ENCODE results near the gene GMPPA. TPM values are rescaled to one million over a fixed set of nuclear protein-coding genes. Genes with fewer than 3 reads are reported as not detected.

The GMPPA gene
- total RNA-seq, 1 experiment from 2014 or later = 78.1 TPM

DNA sequence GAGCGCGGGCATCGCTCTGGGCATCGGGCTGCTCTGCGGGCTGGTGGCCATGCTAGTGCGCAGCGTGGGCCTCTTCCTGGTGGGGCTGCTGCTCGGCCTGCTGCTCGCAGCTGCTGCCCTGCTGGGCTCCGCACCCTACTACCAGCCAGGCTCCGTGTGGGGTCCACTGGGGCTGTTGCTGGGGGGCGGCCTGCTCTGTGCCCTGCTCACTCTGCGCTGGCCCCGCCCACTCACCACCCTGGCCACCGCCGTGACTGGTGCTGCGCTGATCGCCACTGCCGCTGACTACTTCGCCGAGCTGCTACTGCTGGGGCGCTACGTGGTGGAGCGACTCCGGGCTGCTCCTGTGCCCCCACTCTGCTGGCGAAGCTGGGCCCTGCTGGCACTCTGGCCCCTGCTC, 48.9 kb downstream of the GMPPA start:
- Histone ChIP-seq H3K9me3 (ENCODE audit: low read length) (no peaks in the 10 kb centered on the region), H3K9me2 (replicated peaks; ENCODE audit: low read length) (no peaks in the 10 kb centered on the region), H3K9ac (ENCODE audit: low read length) (no peak overlapping the region), H3K27ac (ENCODE audit: low read length) (no peak overlapping the region), H3K79me2 (ENCODE audit: low read length) (peaks cover 6% of the 10 kb centered on the region), H3F3A (ENCODE audit: low read length, unreplicated experiment) (no peaks in the 10 kb centered on the region), H3K4me1 (ENCODE audit: insufficient read depth, low read length) (peaks cover 4% of the 10 kb centered on the region; the same call in 1 of the 2 replicates), H3K4me2 (ENCODE audit: low read length) (no peak overlapping the region), H3K27me3 (ENCODE audit: low read length) (no peaks in the 10 kb centered on the region), H3K36me3 (ENCODE audit: low read depth, low read length) (no peaks in the 10 kb centered on the region), H4K20me1 (ENCODE audit: low read length) (no peaks in the 10 kb centered on the region), H3K4me3 (ENCODE audit: low read length) (no peak overlapping the region), H2AFZ (ENCODE audit: low read length) (no peak overlapping the region)
- no TSS peak for BruUV-seq (replicated peaks)
- ChIA-PET CTCF (no interaction called here), POLR2A (ENCODE audit: unreplicated experiment) (no interaction called here)
- TF ChIP-seq EZH2 (IDR thresholded peaks at IDR 0.05; ENCODE audit: low read length, unreplicated experiment) (no peak), EZH2phosphoT487 (IDR thresholded peaks at IDR 0.05; ENCODE audit: borderline replicate concordance, low read length) (no peak)
- TF ChIP-seq, protein P1, sequence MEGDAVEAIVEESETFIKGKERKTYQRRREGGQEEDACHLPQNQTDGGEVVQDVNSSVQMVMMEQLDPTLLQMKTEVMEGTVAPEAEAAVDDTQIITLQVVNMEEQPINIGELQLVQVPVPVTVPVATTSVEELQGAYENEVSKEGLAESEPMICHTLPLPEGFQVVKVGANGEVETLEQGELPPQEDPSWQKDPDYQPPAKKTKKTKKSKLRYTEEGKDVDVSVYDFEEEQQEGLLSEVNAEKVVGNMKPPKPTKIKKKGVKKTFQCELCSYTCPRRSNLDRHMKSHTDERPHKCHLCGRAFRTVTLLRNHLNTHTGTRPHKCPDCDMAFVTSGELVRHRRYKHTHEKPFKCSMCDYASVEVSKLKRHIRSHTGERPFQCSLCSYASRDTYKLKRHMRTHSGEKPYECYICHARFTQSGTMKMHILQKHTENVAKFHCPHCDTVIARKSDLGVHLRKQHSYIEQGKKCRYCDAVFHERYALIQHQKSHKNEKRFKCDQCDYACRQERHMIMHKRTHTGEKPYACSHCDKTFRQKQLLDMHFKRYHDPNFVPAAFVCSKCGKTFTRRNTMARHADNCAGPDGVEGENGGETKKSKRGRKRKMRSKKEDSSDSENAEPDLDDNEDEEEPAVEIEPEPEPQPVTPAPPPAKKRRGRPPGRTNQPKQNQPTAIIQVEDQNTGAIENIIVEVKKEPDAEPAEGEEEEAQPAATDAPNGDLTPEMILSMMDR (conservative IDR thresholded peaks at IDR 0.05; ENCODE audit: low read depth, low read length) = no peak
- intact Hi-C loops (cut with micrococcal nuclease) = no loop called here
- DNase-seq (no peak), ATAC-seq (no peak)

DNA sequence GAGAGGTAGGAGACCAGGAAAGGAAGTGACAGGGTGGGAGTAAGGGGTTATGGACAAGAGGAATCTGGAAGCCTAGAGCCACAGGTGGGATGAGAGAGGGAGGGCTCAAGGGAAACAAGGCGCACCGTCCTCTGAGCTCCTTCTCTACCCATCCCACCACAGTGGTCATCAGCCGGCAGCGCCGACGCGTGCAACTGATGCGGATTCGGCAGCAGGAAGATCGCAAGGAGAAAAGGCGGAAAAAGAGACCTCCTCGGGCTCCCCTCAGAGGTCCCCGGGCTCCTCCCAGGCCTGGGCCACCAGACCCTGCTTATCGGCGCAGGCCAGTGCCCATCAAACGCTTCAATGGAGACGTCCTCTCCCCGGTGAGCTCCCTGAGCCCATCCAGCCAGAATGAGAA, 50.3 kb downstream of the GMPPA start:
- H3K4me3 ChIP-seq (ENCODE audit: low read length) = no peak overlapping the region
- intact Hi-C loops (cut with micrococcal nuclease) = no loop called here
- H3K27ac ChIP-seq (ENCODE audit: low read length) = no peak overlapping the region
- no peaks in the 10 kb centered on the region for H3K27me3 ChIP-seq (ENCODE audit: low read length)
- no peak overlapping the region for H3K9ac ChIP-seq (ENCODE audit: low read length)
- ATAC-seq = no peak
- no peak overlapping the region for H3K4me2 ChIP-seq (ENCODE audit: low read length)
- no peaks in the 10 kb centered on the region for H3K79me2 ChIP-seq (ENCODE audit: low read length)
- no peaks in the 10 kb centered on the region for H3K9me2 ChIP-seq (replicated peaks; ENCODE audit: low read length)
- ChIA-PET CTCF (no interaction called here), POLR2A (ENCODE audit: unreplicated experiment) (interaction anchor here (0.6 kb wide), 1 partner anchor 22 kb away, joined by 6 read pairs; no protein-coding TSS in a partner anchor)
- H3K36me3 ChIP-seq (ENCODE audit: low read depth, low read length) = no peaks in the 10 kb centered on the region
- no peaks in the 10 kb centered on the region for H4K20me1 ChIP-seq (ENCODE audit: low read length)
- no TSS peak for BruUV-seq (replicated peaks)
- no peaks in the 10 kb centered on the region for H3K9me3 ChIP-seq (ENCODE audit: low read length)
- no peaks in the 10 kb centered on the region for H3F3A ChIP-seq (ENCODE audit: low read length, unreplicated experiment)
- H2AFZ ChIP-seq (ENCODE audit: low read length) = no peak overlapping the region
- TF ChIP-seq EZH2 (IDR thresholded peaks at IDR 0.05; ENCODE audit: low read length, unreplicated experiment) = no peak
- TF ChIP-seq EZH2phosphoT487 (IDR thresholded peaks at IDR 0.05; ENCODE audit: borderline replicate concordance, low read length) = no peak
- TF ChIP-seq, protein P1 (conservative IDR thresholded peaks at IDR 0.05; ENCODE audit: low read depth, low read length) = no peak
- no peak for DNase-seq
- H3K4me1 ChIP-seq (ENCODE audit: insufficient read depth, low read length) = peaks cover 9% of the 10 kb centered on the region

DNA sequence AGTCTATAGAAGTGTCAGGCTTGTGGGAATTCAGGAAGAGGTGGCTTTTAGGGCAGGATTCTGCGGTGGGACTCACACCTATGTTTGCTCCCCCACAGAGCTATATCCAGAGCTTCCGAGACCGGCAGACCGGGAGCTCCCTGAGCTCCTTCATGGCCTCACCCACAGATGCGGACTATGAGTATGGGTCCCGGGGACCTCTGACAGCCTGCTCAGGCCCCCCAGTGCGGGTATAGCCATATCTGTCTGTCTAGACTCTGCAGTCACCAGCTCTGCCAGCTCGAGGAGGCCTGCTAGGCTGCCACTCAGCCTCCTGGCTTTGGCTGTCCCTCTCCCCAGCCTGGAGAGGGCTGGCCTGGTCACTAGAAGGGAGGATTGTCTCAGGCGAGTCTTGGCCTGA, 50.9 kb downstream of the GMPPA start:
- no peak for TF ChIP-seq EZH2 (IDR thresholded peaks at IDR 0.05; ENCODE audit: low read length, unreplicated experiment)
- TF ChIP-seq, protein P1 (conservative IDR thresholded peaks at IDR 0.05; ENCODE audit: low read depth, low read length) = no peak
- no peak for TF ChIP-seq EZH2phosphoT487 (IDR thresholded peaks at IDR 0.05; ENCODE audit: borderline replicate concordance, low read length)
- no peak for DNase-seq
- no peak for ATAC-seq
- H3K27ac ChIP-seq (ENCODE audit: low read length) = no peak overlapping the region
- ChIA-PET POLR2A (ENCODE audit: unreplicated experiment) (no interaction called here), CTCF (no interaction called here)
- H3K4me1 ChIP-seq (ENCODE audit: insufficient read depth, low read length) = peaks cover 9% of the 10 kb centered on the region
- BruUV-seq (replicated peaks) = no TSS peak
- H3K9me3 ChIP-seq (ENCODE audit: low read length) = no peaks in the 10 kb centered on the region
- H3K4me2 ChIP-seq (ENCODE audit: low read length) = no peak overlapping the region
- no peaks in the 10 kb centered on the region for H3F3A ChIP-seq (ENCODE audit: low read length, unreplicated experiment)
- no peaks in the 10 kb centered on the region for H3K79me2 ChIP-seq (ENCODE audit: low read length)
- no peak overlapping the region for H3K9ac ChIP-seq (ENCODE audit: low read length)
- no peak overlapping the region for H3K4me3 ChIP-seq (ENCODE audit: low read length)
- H2AFZ ChIP-seq (ENCODE audit: low read length) = no peak overlapping the region
- H3K27me3 ChIP-seq (ENCODE audit: low read length) = no peaks in the 10 kb centered on the region
- H3K36me3 ChIP-seq (ENCODE audit: low read depth, low read length) = no peaks in the 10 kb centered on the region
- intact Hi-C loops (cut with micrococcal nuclease) = no loop called here
- H3K9me2 ChIP-seq (replicated peaks; ENCODE audit: low read length) = no peaks in the 10 kb centered on the region
- no peaks in the 10 kb centered on the region for H4K20me1 ChIP-seq (ENCODE audit: low read length)

Data from PC-3 (cell line).